Activated naive CD4-positive, alpha-beta T cell treated with anti-CD3 and anti-CD28 coated beads, Interleukin-2, amount 50 U/mL, for 72 hours (primary cell): ENCODE data around the gene CTDSP2. TPM values are rescaled to one million over a fixed set of nuclear protein-coding genes. Genes with fewer than 3 reads are reported as not detected.

Experiments used
- ATAC-seq, 2 donors: fragments of 150-1000 bp; cut with Tn5 transposase; 2 replicates each; pipeline ENCODE4 v1.10.0; 2021; ENCODE audit warnings: mild to moderate bottlenecking in 2 of 2, moderate library complexity in 2 of 2
- DNase-seq, 2 donors: peaks; one replicate each; pipeline ENCODE4 v3.0.0; 2021 to 2022; ENCODE audit warnings: low spot score in 2 of 2
- H3K27ac Mint-ChIP-seq, 2 donors: one replicate each; pipeline ENCODE4 v1.8.0; 2022; ENCODE audit warnings: mild to moderate bottlenecking in 2 of 2, mixed read lengths in 2 of 2
- H3K36me3 Mint-ChIP-seq, 2 donors: one replicate each; pipeline ENCODE4 v1.8.0; 2022; ENCODE audit warnings: mixed read lengths in 2 of 2
- H3K9me3 Mint-ChIP-seq, 2 donors: one replicate each; pipeline ENCODE4 v1.8.0; 2022; ENCODE audit warnings: mixed read lengths in 2 of 2
- total RNA-seq, 2 donors: library from RNA; stranded (reverse); gene quantifications; one replicate each; pipeline ENCODE4 v1.2.3, GENCODE V29; 2022

Gene CTDSP2
- total RNA-seq, 2 donors from 2014 or later: 76.3 to 103 TPM

DNA sequence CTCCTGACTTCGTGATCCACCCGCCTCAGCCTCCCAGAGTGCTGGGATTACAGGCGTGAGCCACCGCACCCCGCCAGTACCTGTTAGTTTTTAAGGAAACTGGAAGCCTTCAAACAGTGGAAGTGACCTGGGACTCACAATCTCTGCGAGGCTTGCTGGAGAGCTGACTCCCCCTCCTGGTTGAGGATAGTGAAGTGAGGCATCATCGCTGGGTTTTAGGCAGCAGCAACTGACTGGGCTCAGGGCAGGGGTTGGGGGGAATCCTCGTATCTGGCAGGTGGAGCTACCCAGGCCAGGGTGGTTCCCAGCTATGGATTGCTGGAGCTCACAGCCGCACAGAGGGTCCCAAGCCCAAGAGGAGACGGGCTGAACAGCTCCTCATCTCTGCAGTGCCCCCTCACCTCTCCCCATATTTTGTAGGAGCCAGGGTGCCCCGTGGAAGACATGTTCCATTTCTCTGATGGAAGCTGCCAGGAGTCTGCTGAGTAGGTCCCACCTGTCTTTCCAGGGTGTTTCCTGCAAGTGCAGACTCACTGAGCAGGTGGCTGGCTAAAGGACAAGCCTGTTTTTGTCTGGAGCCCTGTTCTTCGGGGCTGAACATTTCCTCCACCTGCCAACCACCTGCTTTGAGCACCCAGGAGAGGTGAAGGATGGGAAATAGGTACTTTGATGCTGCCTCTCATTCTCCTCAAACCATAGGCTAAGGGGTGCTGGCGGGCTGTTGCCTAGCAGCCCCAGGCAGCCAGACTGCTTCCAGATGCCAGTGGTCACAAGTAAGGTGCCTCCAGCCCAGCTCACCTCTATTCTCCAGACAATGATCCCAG, 31.1 kb downstream of the CTDSP2 start:
- H3K27ac Mint-ChIP-seq: no peak overlapping the region

GRCh38 chr12:57813971-57814772, 32.4 kb downstream of the CTDSP2 start:
- Mint-ChIP-seq H3K9me3 (no peaks in the 10 kb centered on the region), H3K27ac (peak overlapping the region in 1 of 2 donors; percentile 68), H3K36me3 (no peaks in the 10 kb centered on the region)
- no peak for ATAC-seq
- no peak for DNase-seq

More for the DNA sequence above, 31.1 kb downstream of the CTDSP2 start:
- Mint-ChIP-seq H3K9me3 (no peaks in the 10 kb centered on the region), H3K36me3 (no peaks in the 10 kb centered on the region)
- no peak for DNase-seq
- ATAC-seq: peak in 1 of 2 donors; percentile 13

DNA sequence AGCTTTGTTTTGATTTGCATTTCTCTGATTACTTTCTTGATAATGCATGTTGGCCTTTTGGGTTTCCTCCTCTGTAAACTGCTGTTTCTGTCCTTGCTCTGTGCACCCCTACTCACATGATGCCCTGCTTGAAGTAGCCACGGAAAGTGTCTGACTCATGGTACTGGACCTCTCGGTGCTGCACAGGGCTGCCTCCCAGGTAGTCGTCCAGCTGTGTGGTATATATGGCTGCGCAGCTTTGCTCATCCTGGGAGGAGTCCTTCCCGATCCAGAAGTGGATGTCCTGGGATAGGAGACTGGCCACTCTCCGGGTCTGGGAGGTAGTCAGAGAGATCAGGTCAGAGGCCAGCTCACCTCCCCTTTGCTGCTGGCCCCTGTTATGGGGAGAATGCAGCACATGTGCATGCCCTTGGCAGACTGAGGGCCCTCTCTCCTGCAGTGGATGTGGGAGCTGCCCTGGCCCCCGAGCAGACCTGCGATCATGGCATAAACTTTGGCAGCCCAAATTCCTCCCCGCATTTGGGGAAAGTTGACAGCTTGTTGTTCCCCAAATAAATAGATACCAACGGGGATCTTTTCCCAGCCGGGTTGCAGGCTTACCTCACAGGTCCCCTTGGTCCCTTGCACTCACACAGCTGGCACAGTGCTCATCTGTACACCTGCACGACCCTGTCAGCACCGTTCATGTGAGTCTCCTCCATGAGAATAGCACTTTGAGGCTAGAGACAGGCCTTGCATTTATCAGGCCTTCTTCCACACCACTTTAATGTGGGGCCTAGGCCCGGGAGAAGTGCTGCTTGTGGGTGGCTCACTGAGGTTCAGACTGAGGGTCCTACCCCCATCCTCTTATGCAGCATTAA, 33.2 kb downstream of the CTDSP2 start:
- Mint-ChIP-seq H3K36me3 (no peaks in the 10 kb centered on the region), H3K9me3 (no peaks in the 10 kb centered on the region), H3K27ac (peak overlapping the region; percentile 9 to 68)
- no peak for ATAC-seq
- no peak for DNase-seq

DNA sequence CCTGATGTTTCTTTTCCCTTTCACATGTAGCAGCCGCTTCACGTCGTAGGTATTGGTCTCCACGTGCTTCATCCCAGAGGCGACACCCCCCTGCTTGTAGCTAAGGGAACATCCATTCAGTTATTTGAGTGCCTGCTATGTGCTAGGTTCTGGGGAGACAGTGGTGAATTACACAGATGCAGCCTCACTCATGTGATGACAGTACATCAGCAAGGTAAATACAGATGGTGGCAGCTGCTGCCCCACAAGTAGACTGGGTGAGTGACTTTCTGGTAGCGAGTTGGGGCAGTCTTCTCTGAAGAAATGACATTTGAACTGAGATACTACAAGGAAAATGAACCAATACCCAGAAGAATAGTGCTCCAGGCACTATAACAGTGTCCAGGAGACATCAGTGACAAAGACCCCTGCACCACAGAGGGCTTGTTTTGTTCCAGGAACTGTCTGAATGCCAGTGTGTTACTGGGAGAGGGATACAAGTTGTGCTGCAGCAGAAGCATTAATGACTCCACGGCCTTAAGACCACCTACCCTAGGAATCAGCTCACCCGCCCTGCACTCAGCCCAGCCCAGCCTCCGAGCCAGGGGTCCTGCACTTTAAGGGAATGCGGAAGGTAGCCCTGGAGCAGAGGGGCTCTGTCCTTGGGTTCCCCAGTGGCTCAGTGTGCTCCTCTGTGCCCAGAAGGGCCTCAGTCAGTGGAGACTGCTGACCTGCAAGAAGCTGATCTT, 35.3 kb downstream of the CTDSP2 start:
- no peak overlapping the region for H3K27ac Mint-ChIP-seq
- DNase-seq (no peak), ATAC-seq (no peak)
- no peaks in the 10 kb centered on the region for H3K9me3 Mint-ChIP-seq
- H3K36me3 Mint-ChIP-seq: no peaks in the 10 kb centered on the region

DNA sequence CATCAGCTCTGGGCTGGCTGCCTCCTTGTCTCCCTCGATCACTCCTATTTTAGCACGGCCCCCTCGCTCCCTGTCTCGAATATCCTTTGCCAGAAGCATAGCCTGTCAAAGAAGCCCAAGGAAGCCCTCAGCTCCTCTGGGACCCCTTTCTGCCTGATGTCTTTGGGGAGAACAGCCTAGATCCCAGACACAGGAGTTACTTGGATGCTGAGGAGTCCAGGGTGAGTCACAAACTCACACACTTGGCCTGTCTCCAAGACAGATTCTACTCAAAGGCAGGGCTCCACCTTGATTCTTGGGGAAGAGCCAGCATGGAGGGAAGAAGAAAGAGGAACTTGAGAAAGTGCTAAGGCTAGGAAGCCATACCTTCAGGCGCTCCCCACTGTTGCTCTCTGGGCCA, 36.1 kb downstream of the CTDSP2 start:
- peak in 1 of 2 donors; percentile 6 for ATAC-seq
- Mint-ChIP-seq H3K36me3 (no peaks in the 10 kb centered on the region), H3K9me3 (no peaks in the 10 kb centered on the region), H3K27ac (peak overlapping the region in 1 of 2 donors; percentile 50)
- no peak for DNase-seq

GRCh38 chr12:57809425-57809824, 37.1 kb downstream of the CTDSP2 start:
- no peak for ATAC-seq
- Mint-ChIP-seq H3K27ac (peak overlapping the region in 1 of 2 donors; percentile 26), H3K9me3 (no peaks in the 10 kb centered on the region), H3K36me3 (no peaks in the 10 kb centered on the region)
- DNase-seq: no peak

GRCh38 chr12:57808351-57808750, 38.2 kb downstream of the CTDSP2 start:
- no peak for ATAC-seq
- Mint-ChIP-seq H3K9me3 (no peaks in the 10 kb centered on the region), H3K27ac (no peak overlapping the region), H3K36me3 (no peaks in the 10 kb centered on the region)
- no peak for DNase-seq

DNA sequence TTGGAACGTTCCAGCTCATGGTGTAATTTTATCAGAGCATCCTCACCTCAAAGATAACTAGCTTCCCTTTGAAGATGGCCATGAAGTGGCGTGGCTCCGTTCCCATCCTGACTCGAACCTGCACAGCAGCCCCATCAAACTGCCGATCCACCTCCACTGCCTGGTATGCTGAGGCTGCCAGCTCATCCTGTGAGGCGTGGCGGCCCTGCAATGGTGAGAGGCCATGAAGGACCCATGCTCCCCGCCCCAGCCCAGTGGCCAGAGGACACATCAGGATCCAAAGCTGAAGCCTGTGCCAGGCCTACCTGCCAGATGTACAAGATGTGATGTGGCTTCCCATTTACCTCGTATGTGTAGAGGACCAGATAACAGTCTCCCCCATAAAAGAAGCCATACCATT, 39.2 kb downstream of the CTDSP2 start:
- ATAC-seq (no peak), DNase-seq (peak in 1 of 2 donors; percentile 43)
- Mint-ChIP-seq H3K27ac (no peak overlapping the region), H3K36me3 (no peaks in the 10 kb centered on the region), H3K9me3 (no peaks in the 10 kb centered on the region)

DNA sequence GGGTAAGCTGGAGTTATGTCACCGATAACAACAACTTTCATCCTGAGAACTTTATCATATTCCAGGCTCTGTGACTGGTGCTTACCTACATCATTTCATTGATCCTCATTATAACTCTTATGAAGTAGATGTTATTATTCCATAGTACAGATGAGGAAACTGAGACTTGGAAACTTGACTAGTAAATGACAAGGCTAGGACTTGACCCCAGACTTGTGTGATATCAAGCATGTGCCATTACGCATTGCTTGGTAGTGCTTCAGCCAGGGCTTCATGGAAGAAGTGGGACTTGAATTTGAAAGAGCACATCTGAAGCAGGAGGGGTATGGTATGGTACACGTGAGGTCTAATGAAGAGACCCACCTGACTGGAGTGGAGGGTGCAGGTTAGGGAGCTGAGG, 39.9 kb downstream of the CTDSP2 start:
- Mint-ChIP-seq H3K27ac (no peak overlapping the region), H3K9me3 (no peaks in the 10 kb centered on the region), H3K36me3 (no peaks in the 10 kb centered on the region)
- ATAC-seq (no peak), DNase-seq (no peak)

GRCh38 chr12:57803319-57803893, 43.1 kb downstream of the CTDSP2 start:
- Mint-ChIP-seq H3K27ac (no peak overlapping the region), H3K9me3 (no peaks in the 10 kb centered on the region), H3K36me3 (no peaks in the 10 kb centered on the region)
- DNase-seq: peak; percentile 33 to 44
- peak in 1 of 2 donors; percentile 55 for ATAC-seq

GRCh38 chr12:57802607-57803006, 43.9 kb downstream of the CTDSP2 start:
- no peaks in the 10 kb centered on the region for H3K36me3 Mint-ChIP-seq
- ATAC-seq: peak in 1 of 2 donors; percentile 27
- no peaks in the 10 kb centered on the region for H3K9me3 Mint-ChIP-seq
- H3K27ac Mint-ChIP-seq: no peak overlapping the region
- peak in 1 of 2 donors; percentile 16 for DNase-seq

DNA sequence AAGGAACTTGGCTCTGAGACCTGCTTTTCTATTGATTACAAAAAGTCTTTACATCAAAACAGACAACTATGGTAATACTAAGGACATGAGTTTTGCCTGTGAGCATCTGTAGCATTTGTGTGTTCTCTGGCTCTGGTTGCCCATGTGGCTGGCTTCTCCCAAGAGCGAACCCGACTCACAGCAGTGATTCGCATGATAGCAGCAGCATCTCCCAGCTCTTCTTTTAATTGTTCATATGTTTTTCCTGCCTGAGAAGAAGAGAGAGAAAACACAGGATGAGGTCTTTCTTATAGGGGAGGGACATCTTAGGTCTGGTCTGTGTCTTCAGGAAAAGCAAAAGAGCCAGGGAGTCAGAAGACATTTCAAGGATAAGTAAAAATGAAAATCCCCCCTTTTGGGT, 45.6 kb downstream of the CTDSP2 start:
- H3K9me3 Mint-ChIP-seq: no peaks in the 10 kb centered on the region
- DNase-seq (no peak), ATAC-seq (no peak)
- peak overlapping the region; percentile 46 to 84 for H3K27ac Mint-ChIP-seq
- peaks cover 4% of the 10 kb centered on the region in 2 donors for H3K36me3 Mint-ChIP-seq

DNA sequence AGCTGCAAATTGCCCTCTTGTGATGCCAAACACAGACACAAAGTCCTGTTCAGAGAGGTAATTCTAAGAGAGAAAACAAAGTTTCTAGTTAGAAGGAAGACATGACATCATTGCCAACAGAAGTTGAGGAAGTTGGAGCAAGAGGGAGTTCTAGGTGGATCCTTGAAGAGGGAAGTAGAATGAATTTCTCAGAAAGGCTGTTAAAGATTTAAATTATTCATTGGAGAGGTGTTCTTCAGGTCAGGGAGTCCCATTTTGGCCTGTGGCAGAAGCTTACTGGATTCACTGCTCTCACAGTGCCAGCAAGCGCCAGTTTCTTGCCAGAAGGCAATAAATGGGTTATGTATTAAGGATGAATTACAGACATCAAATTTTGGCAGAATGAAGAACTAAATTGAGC, 48.6 kb downstream of the CTDSP2 start:
- H3K27ac Mint-ChIP-seq: peak overlapping the region in 1 of 2 donors; percentile 25
- no peaks in the 10 kb centered on the region for H3K9me3 Mint-ChIP-seq
- H3K36me3 Mint-ChIP-seq: peaks cover 6 to 9% of the 10 kb centered on the region in 2 donors
- ATAC-seq (no peak), DNase-seq (peak in 1 of 2 donors; percentile 14)

DNA sequence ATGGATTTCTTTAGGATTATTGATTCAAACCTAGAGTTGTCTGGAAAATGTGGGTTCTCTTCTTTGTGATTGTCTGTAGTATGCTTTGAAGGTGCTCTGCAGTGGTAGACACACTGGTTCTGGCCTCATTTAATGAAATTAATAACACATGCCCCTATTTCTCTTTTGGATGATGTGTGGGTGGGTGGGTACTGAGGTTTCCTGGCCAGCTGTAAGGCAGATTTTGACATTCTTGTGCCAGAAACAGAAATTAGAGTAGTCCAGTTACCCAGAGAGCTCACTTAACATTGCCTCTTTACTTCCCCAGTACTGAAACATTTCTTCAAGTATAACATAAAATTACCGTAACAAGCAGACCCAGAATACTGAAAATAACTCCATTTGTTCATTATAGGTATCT, 49.5 kb downstream of the CTDSP2 start:
- no peaks in the 10 kb centered on the region for H3K9me3 Mint-ChIP-seq
- H3K27ac Mint-ChIP-seq: no peak overlapping the region
- peaks cover 6 to 11% of the 10 kb centered on the region in 2 donors for H3K36me3 Mint-ChIP-seq
- DNase-seq (peak in 1 of 2 donors; percentile 0), ATAC-seq (no peak)

DNA sequence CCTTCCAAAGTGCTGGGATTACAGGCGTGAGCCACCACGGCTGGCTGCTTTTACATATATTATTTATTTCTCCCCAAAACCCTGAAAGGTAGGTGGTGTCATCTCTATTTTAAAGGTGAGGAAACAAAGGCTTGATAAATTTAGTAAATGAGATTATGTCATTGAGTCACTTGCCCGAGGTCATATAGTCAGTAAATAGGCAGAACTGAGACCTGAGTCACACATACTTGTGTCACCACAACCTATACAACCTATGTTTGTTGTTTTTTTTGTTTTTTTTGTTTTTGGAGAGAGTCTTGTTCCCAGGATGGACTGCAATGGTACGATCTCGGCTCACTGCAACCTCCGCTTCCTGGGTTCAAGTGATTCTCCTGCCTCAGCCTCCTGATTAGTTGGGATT, 51.2 kb downstream of the CTDSP2 start:
- ATAC-seq (no peak), DNase-seq (no peak)
- no peaks in the 10 kb centered on the region for H3K9me3 Mint-ChIP-seq
- H3K36me3 Mint-ChIP-seq: peaks cover 6 to 11% of the 10 kb centered on the region in 2 donors
- H3K27ac Mint-ChIP-seq: peak overlapping the region in 1 of 2 donors; percentile 75

DNA sequence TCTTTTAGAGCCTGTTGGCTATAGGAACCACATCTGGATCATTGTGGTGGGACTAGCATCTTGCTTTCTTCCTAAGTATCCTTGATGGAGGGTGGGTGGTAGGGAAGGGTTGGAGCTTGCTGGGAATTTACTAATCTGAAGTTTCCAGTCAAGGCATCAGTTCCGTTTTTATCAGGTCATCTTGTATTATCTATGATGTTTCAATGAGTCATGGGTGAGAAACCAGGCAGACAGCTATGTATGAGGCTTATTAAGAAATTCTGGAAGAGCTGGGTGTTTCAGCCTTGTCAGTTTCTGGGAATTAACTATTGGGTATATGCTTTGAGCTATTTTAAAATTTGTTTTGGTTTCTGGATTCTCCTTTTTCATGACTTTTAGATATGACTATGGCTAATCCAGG, 52.6 kb downstream of the CTDSP2 start:
- ATAC-seq (peak in 1 of 2 donors; percentile 39), DNase-seq (no peak)
- H3K27ac Mint-ChIP-seq: peak overlapping the region in 1 of 2 donors; percentile 69
- H3K36me3 Mint-ChIP-seq: peaks cover 6 to 11% of the 10 kb centered on the region in 2 donors
- no peaks in the 10 kb centered on the region for H3K9me3 Mint-ChIP-seq
